C4-2B (cell line): ENCODE data around the gene DMPK.

ENCODE experiments used
- ZFX ChIP-seq: fragments of 450-650 bp; IDR thresholded peaks from 2 replicates; pipeline ENCODE4 v1.6.1; 2017
- TF ChIP-seq, protein P1 (sequence below): fragments of 450-650 bp; conservative IDR thresholded peaks from 2 replicates; pipeline ENCODE4 v1.5.1; 2017; ENCODE audit warnings: mild to moderate bottlenecking

DNA sequence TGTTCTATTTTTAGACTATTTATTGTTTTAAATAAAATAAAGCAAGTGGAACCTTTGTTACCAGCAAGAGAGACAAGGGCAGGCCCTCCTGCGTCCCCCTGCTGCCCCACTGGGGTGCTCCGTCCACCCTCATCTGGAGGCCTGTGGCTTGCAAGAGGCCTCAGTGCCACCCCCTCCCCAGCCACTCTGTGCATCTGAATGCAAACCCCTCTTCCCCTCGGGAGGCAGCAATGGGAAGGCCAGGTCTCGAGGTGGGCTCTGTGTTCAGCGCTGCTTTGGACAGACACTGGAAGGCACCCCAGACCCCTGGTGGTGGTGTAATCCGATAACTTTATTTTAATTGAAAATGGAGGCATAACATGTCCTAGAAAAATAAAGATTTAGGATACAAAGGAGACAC is 17.8 kb downstream of the DMPK start:
- TF ChIP-seq, protein P1, sequence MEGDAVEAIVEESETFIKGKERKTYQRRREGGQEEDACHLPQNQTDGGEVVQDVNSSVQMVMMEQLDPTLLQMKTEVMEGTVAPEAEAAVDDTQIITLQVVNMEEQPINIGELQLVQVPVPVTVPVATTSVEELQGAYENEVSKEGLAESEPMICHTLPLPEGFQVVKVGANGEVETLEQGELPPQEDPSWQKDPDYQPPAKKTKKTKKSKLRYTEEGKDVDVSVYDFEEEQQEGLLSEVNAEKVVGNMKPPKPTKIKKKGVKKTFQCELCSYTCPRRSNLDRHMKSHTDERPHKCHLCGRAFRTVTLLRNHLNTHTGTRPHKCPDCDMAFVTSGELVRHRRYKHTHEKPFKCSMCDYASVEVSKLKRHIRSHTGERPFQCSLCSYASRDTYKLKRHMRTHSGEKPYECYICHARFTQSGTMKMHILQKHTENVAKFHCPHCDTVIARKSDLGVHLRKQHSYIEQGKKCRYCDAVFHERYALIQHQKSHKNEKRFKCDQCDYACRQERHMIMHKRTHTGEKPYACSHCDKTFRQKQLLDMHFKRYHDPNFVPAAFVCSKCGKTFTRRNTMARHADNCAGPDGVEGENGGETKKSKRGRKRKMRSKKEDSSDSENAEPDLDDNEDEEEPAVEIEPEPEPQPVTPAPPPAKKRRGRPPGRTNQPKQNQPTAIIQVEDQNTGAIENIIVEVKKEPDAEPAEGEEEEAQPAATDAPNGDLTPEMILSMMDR, result no peak
- TF ChIP-seq ZFX, result no peak
